GM19351 (cell line): ENCODE measurements around the gene ADAD2.

Experiments
- ATAC-seq: cut with Tn5 transposase; IDR thresholded peaks from one replicate; pipeline ENCODE4 v1.9.1; 2021; ENCODE audit warnings: mild to moderate bottlenecking, moderate library complexity; ENCODE audit not compliant: unreplicated experiment

ADAD2 gene

DNA sequence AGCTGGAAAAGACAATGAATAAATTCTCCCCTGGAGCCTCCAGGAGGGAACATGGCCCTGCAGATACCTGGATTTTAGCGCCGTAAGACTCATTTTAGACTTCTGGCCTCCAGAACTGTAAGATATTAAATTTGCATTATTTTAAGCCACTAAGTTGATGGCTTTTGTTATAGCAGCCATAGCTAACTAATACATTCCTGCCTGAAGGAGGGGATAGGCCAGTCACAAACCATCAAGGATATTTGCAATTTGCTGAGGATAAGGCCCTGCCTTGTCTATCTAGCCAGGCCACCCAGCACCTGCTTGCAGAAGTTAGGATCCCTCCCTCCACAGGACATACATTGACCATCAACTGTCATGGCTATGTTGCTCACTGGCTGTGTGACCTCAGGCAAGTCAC, 53.8 kb downstream of the ADAD2 start:
- ATAC-seq, result no peak

DNA sequence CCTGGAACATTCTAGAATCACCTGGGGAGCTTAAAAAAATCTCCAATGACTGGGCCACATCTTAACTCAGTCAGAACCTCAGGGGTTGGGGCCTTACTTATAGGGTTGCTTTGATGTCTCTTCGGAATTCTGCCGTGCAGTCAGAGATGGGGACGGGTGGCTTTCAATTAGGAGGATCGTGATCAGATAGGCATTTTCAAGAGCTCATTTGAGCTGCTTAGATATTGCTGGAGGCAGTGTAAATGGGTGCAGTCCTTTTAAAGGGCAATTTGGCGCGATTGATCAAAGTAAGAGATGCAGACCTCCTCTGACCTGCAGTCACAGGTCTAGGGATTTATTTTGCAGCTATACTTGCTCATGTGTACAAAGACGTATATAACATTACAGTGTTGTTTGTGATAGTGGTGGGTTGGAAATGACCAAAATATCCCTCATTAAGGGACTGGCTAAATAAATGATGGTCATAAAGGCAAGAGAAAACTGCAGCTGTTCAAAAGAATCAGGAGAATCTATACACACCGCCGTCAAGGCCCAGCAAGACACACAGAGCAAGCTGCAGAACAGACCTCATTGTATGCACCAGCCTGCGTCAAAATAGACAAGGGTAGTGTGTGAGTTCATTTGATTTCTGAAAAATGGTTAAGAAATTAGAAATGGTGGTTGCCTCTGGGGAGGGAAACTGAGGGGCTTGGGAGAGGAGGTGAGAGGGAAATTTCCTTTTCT, 55.2 kb downstream of the ADAD2 start:
- ATAC-seq, result no peak

DNA sequence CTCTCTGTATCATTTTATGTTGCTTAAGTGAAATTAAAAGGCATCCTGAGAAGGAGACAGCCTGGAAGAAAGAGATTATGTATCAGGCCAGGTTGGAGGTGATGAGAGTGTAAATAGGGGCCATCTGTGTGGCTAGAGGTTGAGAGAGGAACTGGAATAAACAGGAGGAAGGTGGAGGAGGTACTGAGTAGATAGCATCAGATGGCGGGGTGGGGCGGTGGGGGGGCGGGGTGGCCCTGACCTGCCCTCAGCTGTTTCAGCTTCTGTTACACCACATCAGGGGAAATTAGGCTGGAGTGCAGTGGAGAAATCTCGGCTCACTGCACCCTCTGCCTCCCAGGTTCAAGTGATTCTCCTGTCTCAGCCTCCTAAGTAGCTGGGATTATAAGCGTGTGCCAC, 55.7 kb downstream of the ADAD2 start:
- no peak for ATAC-seq
